ENCODE data around the gene NPY5R. TPM values are rescaled to one million over a fixed set of nuclear protein-coding genes. Genes with fewer than 3 reads are reported as not detected.

NPY5R gene
- total and polyA plus RNA-seq, 2 of the 4 experiments (the other 2 are of a cell fraction) = not detected

GRCh38 chr4:163385466-163385865, 41.8 kb downstream of the NPY5R start:
- no peak for ATAC-seq (ENCODE audit: low read depth)
- in situ Hi-C loops (cut with MboI; ENCODE audit: low sequenced_read_pairs) = no loop called here

More at GRCh38 chr4:163385466-163385865, 41.8 kb downstream of the NPY5R start:
- Histone ChIP-seq H4K8ac (ENCODE audit: low read depth in 2 of 2, low read length in 2 of 2) (no peak overlapping the region), H3K27ac (ENCODE audit: insufficient read depth, low read length) (no peak overlapping the region), H3K27me3 (ENCODE audit: control insufficient read depth, insufficient read depth, low read length) (no peaks in the 10 kb centered on the region), H2AK9ac (replicated peaks; ENCODE audit: low read depth, low read length, poor library complexity) (no peak overlapping the region), H3K4me2 (ENCODE audit: low read depth, low read length) (no peak overlapping the region), H2BK120ac (ENCODE audit: low read depth, low read length) (no peak overlapping the region), H4K20me1 (ENCODE audit: insufficient read depth, low read length) (no peaks in the 10 kb centered on the region), H3K9me1 (ENCODE audit: insufficient read depth, low read length) (no peaks in the 10 kb centered on the region), H3K14ac (replicated peaks; ENCODE audit: low read depth, low read length) (no peak overlapping the region), H3K9me3 (ENCODE audit: control insufficient read depth, insufficient read depth, low read length) (no peaks in the 10 kb centered on the region; the same call in 1 of the 2 replicates), H4K5ac (ENCODE audit: low read depth, low read length) (no peak overlapping the region), H2BK20ac (ENCODE audit: low read depth, low read length) (no peak overlapping the region), H2AK5ac (ENCODE audit: low read depth, low read length) (no peak overlapping the region), H3K36me3 (ENCODE audit: control insufficient read depth, insufficient read depth, low read length) (no peaks in the 10 kb centered on the region), H3K23ac (ENCODE audit: low read depth, low read length) (no peak overlapping the region), H3K4me3 (ENCODE audit: insufficient read depth, low read depth, low read length) (no peak overlapping the region), H3K9ac (ENCODE audit: low read depth, low read length) (no peak overlapping the region), H2BK15ac (ENCODE audit: low read depth, low read length) (no peak overlapping the region), H3K18ac (ENCODE audit: low read depth, low read length) (no peak overlapping the region), H2AFZ (replicated peaks; ENCODE audit: low read length, poor library complexity) (no peak overlapping the region), H2BK5ac (ENCODE audit: low read depth, low read length, poor library complexity, severe bottlenecking) (no peak overlapping the region), H3K56ac (ENCODE audit: extremely low read depth, insufficient read depth, low read length) (no peak overlapping the region), H3K4ac (ENCODE audit: low read depth, low read length) (no peak overlapping the region), H4K91ac (ENCODE audit: insufficient read depth, low read depth, low read length) (no peak overlapping the region), H3K79me1 (ENCODE audit: low read depth in 1 of 2, low read length in 2 of 2) (no peaks in the 10 kb centered on the region), H3K4me1 (ENCODE audit: control insufficient read depth, insufficient read depth, low read length) (no peaks in the 10 kb centered on the region)
- dilution Hi-C loops (cut with HindIII; ENCODE audit: low sequenced_read_pairs, unreplicated experiment) (no loop called here), intact Hi-C loops (cut with micrococcal nuclease) (no loop called here)
- TF ChIP-seq CTCF (conservative IDR thresholded peaks at IDR 0.05; ENCODE audit: low read depth, low read length) (no peak), BHLHE40 (IDR thresholded peaks at IDR 0.05; ENCODE audit: low read depth, low read length) (no peak), MXI1 (IDR thresholded peaks at IDR 0.05; ENCODE audit: borderline replicate concordance, low read depth, low read length) (no peak), RAD21 (IDR thresholded peaks at IDR 0.05; ENCODE audit: low read length) (no peak), ELK1 (IDR thresholded peaks at IDR 0.05; ENCODE audit: borderline replicate concordance, low read depth, low read length) (no peak), POLR2A (IDR thresholded peaks at IDR 0.05; ENCODE audit: low read depth, low read length) (no peak), MAFK (IDR thresholded peaks at IDR 0.05; ENCODE audit: low read depth, low read length) (no peak), NFE2L2 (IDR thresholded peaks at IDR 0.05; ENCODE audit: low read depth, low read length) (no peak), MAZ (IDR thresholded peaks at IDR 0.05; ENCODE audit: borderline replicate concordance, low read depth, low read length) (no peak), CEBPB (IDR thresholded peaks at IDR 0.05; ENCODE audit: low read depth, low read length) (no peak), RCOR1 (IDR thresholded peaks at IDR 0.05; ENCODE audit: insufficient replicate concordance, low read length) (no peak), USF2 (IDR thresholded peaks at IDR 0.05; ENCODE audit: low read depth, low read length) (no peak), FOS (IDR thresholded peaks at IDR 0.05; ENCODE audit: low read depth, low read length) (no peak)
- ChIA-PET CTCF (no interaction called here), POLR2A (ENCODE audit: unreplicated experiment) (no interaction called here)
- BruUV-seq (replicated peaks) = no TSS peak
- DNase-seq = no peak
- no CpG with 5 or more reads among the region's 4 CpGs for WGBS, 2 experiments (ENCODE audit: extremely low coverage in 2 of 2, insufficient read length in 1 of 2)

All from IMR-90 (cell line).